Pancreas (tissue), 10 donors: ENCODE measurements around the gene CLSTN2. TPM values are rescaled to one million over a fixed set of nuclear protein-coding genes. Genes with fewer than 3 reads are reported as not detected.

Experiments
- ATAC-seq, 4 donors: fragments of 200-7000 bp; cut with Tn5 transposase; one replicate each; pipeline versions ENCODE4 v1.8.0 to v1.9.1; 2020; ENCODE audit warnings: mild to moderate bottlenecking in 4 of 4, moderate library complexity in 4 of 4
- DNase-seq, 6 donors: peaks; one replicate each; pipeline ENCODE4 v3.0.0-alpha.2; 2020
- FAIRE-seq: peaks from 2 replicates; lab custom pipeline; 2012; peaks lifted over from hg19 to GRCh38; lab: Jason Lieb, UNC
- H3K27ac ChIP-seq, 4 donors: fragments of 200-600 bp; sonication (generic); 1 replicate in 3 of 4; 2 replicates in 1 of 4; pipeline versions ENCODE4 v1.5.0 to v1.8.0; 2020
- H3K27me3 ChIP-seq, 4 donors: fragments of 200-600 bp; one replicate each; pipeline ENCODE4 v1.8.0; 2021
- H3K36me3 ChIP-seq, 3 donors: fragments of 200-600 bp; sonication (generic) in 1 of 3; one replicate each; pipeline versions ENCODE4 v1.5.0 to v1.8.0; 2020 to 2021
- H3K4me1 ChIP-seq, 3 donors: fragments of 200-600 bp; one replicate each; pipeline ENCODE4 v1.8.0; 2021
- H3K4me3 ChIP-seq, 4 donors: fragments of 200-600 bp; sonication (generic) in 2 of 4; one replicate each; pipeline versions ENCODE4 v1.5.0 to v1.8.0; 2020 to 2021
- H3K9me3 ChIP-seq, 4 donors: fragments of 200-600 bp; one replicate each; pipeline ENCODE4 v1.8.0; 2021
- CTCF ChIP-seq, 4 donors: fragments of 200-600 bp; sonication (generic) in 3 of 4; IDR thresholded peaks; one replicate each; pipeline versions ENCODE4 v1.5.0 to v1.8.0; 2021; ENCODE audit warnings: antibody characterized with exemption in 4 of 4
- WGBS, 2 donors: extraction: QIAGEN DNeasy Blood & Tissue Kit; methylation state at CpG; one replicate each; pipeline ENCODE4 v1.1.7; 2013; 5-methylcytosine and 5-hydroxymethylcytosine counted together
- intact Hi-C, 3 donors: fragments of 100-400 bp; cut with DNase I; formaldehyde crosslinking; loops; one replicate each; pipeline versions ENCODE4 v1.11.1 to v1.14.2; 2022
- polyA plus RNA-seq, 2 donors: library from polyadenylated mRNA; stranded (reverse); fragments of 200-250 nt; gene quantifications; one replicate each; pipeline ENCODE4 v1.2.3, GENCODE V29; 2013
- total RNA-seq, 6 donors: library from RNA; stranded (reverse); fragmentation: NEBNext Ultra II Directional in 4 of 6; extraction: Animal tissue kit (Norgen Biotek cat#: 25700) in 4 of 6; gene quantifications; one replicate each; pipeline versions ENCODE4 v1.2.1 to v1.2.4, GENCODE V29; 2021 to 2023
- donor health status: healthy with polysubstance abuse.
- donor health status: DM: no; HTN: no; CAD: no; lungs with moderate emphysema.
- donor health status: DM: no; HTN: no; CAD: no.
- donor health status: control.
- donor health status: control.
- donor health status: Bipolar disorder and iron deficiency.
- donor health status: DM: yes; HTN: yes; CAD: no.
- donor health status: DM: no; HTN: no; CAD: no.
- donor health status: DM: no; HTN: no; CAD: no.
- donor health status: DM: yes; HTN: yes; CAD: no.

CLSTN2 gene
- total and polyA plus RNA-seq, 8 donors = 0.65 to 9.3 (median 2.9) TPM

- FAIRE-seq (no peak), DNase-seq (no peak), ATAC-seq (no peak)
- no peaks in the 10 kb centered on the region for H3K27me3 ChIP-seq
- no peak overlapping the region for H3K27ac ChIP-seq
- WGBS, 2 donors = 77 to 88% methylated on average over 9 of the region's 9 CpGs
- TF ChIP-seq CTCF (IDR thresholded peaks at IDR 0.05) = no peak
- H3K4me3 ChIP-seq = no peak overlapping the region
- H3K4me1 ChIP-seq = no peaks in the 10 kb centered on the region
- no peaks in the 10 kb centered on the region for H3K36me3 ChIP-seq
- no peaks in the 10 kb centered on the region for H3K9me3 ChIP-seq
- intact Hi-C loops = no loop called here
Measured at GRCh38 chr3:140252812-140253656, 318.0 kb downstream of the CLSTN2 start.

- 59 to 71% methylated on average over 4 of the region's 4 CpGs for WGBS, 2 donors
- H3K4me1 ChIP-seq = no peaks in the 10 kb centered on the region
Measured at GRCh38 chr3:140258222-140258724, 323.3 kb downstream of the CLSTN2 start.

GRCh38 chr3:140265302-140265701, 330.3 kb downstream of the CLSTN2 start:
- no peak for TF ChIP-seq CTCF (IDR thresholded peaks at IDR 0.05)
- no peak overlapping the region for H3K27ac ChIP-seq
- no peaks in the 10 kb centered on the region for H3K36me3 ChIP-seq
- no peaks in the 10 kb centered on the region for H3K27me3 ChIP-seq
- H3K4me1 ChIP-seq = no peaks in the 10 kb centered on the region
- H3K9me3 ChIP-seq = no peaks in the 10 kb centered on the region
- H3K4me3 ChIP-seq = no peak overlapping the region
- no peak for FAIRE-seq
- WGBS, 2 donors = 79 to 87% methylated on average over 5 of the region's 5 CpGs
- ATAC-seq = no peak
- no peak for DNase-seq
- intact Hi-C loops = no loop called here

More at GRCh38 chr3:140258222-140258724, 323.3 kb downstream of the CLSTN2 start:
- Histone ChIP-seq H3K27me3 (no peaks in the 10 kb centered on the region), H3K27ac (no peak overlapping the region), H3K36me3 (no peaks in the 10 kb centered on the region), H3K4me3 (no peak overlapping the region), H3K9me3 (no peaks in the 10 kb centered on the region)
- intact Hi-C loops = no loop called here
- no peak for TF ChIP-seq CTCF (IDR thresholded peaks at IDR 0.05)
- FAIRE-seq (no peak), ATAC-seq (no peak), DNase-seq (no peak)

GRCh38 chr3:140268103-140268502, 333.1 kb downstream of the CLSTN2 start:
- WGBS, 2 donors = 91 to 93% methylated on average over 3 of the region's 3 CpGs
- intact Hi-C loops = no loop called here

More at GRCh38 chr3:140268103-140268502, 333.1 kb downstream of the CLSTN2 start:
- no peak overlapping the region for H3K4me3 ChIP-seq
- FAIRE-seq (no peak), DNase-seq (no peak), ATAC-seq (no peak)
- TF ChIP-seq CTCF (IDR thresholded peaks at IDR 0.05) = no peak
- H3K9me3 ChIP-seq = no peaks in the 10 kb centered on the region
- H3K27me3 ChIP-seq = no peaks in the 10 kb centered on the region
- H3K36me3 ChIP-seq = no peaks in the 10 kb centered on the region
- H3K4me1 ChIP-seq = no peaks in the 10 kb centered on the region
- H3K27ac ChIP-seq = no peak overlapping the region
